GM21515 (cell line): Measurements from ENCODE around the gene RFX7.

Experiments used
- ATAC-seq: cut with Tn5 transposase; IDR thresholded peaks from one replicate; pipeline ENCODE4 v1.9.1; 2021; ENCODE audit not compliant: unreplicated experiment

Gene RFX7

GRCh38 chr15:56128081-56128480 is 115.6 kb downstream of the RFX7 start:
- no peak for ATAC-seq

DNA sequence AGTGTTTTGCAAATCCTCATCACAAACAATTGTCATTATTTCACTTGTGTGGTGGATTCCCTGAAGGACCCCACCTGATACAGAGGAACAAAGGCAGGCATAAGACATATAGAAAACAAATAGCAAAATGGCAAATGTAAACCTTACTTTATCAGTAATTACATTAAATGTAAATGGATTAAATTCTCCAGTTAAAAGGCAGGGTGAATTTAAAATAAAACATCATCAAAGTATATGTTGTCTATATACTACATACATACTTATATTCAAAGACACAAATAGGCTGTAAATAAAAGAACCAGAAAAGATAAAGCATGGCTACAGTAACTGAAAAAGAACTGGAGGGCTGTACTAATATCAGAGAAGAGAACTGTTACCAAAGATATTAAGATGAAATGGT is 117.3 kb downstream of the RFX7 start:
- ATAC-seq = no peak

DNA sequence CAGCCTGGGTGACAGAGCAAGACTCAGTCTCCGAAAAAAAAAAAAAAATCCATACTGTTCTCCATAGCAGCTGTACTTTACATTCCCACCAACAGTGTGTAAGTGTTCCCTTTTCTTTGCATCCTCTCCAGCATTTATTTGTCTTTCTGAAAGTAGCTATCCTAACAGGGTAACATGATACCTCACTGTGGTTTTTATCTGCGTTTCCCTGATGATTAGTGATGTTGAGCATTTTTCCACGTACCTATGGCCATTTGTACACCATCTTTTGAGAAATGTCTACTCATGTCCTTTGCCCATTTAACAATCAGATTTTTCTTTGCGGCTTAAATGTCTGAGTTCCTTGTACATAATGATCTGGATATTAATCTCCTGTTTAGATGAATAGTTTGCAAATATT is 119.3 kb downstream of the RFX7 start:
- ATAC-seq = no peak

DNA sequence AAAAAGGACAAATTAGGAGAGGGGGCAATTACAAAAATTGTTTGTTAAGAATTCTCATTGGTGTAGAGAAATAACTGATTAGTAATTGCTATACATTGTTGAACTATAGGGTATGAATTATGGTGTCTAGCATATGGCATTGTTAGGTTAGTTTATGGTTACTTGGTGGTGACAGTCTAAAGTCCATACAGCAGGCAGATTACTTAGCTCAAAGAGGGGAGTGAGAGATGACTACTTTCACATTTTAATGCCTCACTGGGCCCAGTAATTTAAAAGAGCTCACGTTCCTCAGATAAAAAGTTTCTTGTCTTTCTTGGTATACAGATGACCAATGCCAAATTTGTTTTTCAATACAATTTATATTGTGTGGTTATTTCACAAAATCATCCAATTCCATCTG is 137.8 kb downstream of the RFX7 start:
- ATAC-seq = no peak

- no peak for ATAC-seq
These were observed 141.2 kb downstream of the RFX7 start for GRCh38 chr15:56102441-56102840.

- ATAC-seq = no peak
These were observed 144.4 kb downstream of the RFX7 start for GRCh38 chr15:56099311-56099710.

DNA sequence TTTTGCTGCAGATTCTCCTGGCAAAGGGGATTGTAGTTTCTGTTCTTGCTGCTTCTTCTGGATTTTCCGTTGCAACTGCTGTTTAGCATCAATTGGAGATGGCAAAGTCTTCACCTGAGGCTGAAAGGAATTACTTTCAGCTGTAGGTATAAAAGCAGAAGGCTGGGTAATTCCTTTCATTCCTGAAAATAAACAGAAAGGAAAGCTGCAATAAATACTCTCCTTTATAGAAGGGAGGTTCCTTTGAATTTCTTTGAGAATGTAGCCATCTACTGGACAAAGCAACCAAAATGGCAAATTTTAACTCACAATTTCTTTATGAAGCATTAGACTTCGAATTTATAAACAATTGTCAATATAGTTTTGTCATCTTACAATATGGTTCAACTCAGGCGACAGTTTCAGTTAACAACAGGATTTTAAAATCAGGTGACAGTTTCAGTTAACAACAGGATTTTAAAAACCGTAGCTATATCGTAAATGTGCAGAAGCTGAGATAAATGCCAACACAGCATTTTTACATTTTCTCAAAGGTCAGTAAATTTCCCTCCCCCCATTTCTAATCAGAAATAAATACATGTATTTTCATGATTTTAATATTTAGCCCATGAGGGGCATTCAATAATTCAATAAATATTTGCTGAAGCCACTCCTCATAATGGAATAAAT is 145.3 kb downstream of the RFX7 start:
- no peak for ATAC-seq

DNA sequence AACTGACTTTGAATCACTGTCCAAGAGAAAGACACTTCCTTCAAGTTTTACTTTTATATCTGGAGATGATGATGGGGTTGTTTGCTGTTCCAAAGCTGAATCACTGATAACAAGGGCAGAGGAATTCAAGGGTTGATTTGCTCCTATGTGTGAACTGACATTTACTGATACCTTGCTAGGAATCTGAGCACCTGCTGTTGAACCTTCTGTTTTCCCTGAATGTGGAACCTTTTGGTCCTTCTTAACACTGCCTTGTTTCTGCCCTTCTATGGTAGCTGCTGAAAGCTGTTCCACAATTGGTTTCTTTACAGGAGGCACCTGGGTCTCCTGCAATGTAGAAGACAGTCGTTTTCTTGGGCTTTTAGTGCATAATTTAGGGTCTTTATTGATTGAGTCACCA is 148.3 kb downstream of the RFX7 start:
- ATAC-seq = no peak

DNA sequence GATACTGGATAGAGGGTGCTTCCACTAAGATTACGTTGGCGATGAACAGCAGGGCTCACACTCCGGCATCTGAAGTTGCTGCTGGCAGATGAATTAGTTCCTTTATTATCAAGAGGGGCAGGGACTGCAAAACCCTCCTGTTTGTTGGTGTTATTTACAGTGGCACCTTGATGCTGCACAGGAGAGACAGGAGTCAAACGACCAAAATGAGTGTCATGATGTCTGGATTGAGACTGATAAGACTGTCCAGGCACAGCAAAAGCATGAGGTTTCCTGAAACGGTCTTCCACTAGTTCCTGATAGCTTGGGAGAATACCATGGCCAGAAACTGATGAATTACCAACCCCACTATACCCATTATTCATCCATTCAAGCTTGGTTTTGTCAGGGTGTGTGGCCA is 149.5 kb downstream of the RFX7 start:
- no peak for ATAC-seq

- no peak for ATAC-seq
These were observed 155.3 kb downstream of the RFX7 start for GRCh38 chr15:56088389-56088788.

- no peak for ATAC-seq
These were observed 157.1 kb downstream of the RFX7 start for GRCh38 chr15:56086566-56086965.

- no peak for ATAC-seq
These were observed 161.4 kb downstream of the RFX7 start for GRCh38 chr15:56082263-56082761.

GRCh38 chr15:56077081-56077480 is 166.6 kb downstream of the RFX7 start:
- ATAC-seq = no peak

DNA sequence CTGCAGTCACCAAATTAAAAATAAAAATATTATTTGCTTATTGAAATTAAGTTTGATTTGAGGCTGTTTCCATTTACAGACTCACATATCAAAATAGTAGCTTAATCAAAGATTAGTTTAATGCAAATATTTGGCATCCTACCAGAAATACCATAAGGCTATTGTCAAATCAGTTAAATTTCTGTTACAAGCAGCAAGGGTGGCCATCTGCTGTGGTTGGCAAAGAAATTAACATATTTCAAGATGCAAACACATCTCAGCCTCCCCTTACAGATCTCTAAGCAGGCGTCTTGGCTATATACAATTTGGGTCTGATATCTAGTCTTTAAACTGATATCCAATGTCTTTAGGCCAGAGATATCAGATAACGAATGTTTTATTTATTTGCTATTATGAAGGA is 167.0 kb downstream of the RFX7 start:
- ATAC-seq = no peak

- no peak for ATAC-seq
These were observed 169.0 kb downstream of the RFX7 start for GRCh38 chr15:56074481-56075265.

DNA sequence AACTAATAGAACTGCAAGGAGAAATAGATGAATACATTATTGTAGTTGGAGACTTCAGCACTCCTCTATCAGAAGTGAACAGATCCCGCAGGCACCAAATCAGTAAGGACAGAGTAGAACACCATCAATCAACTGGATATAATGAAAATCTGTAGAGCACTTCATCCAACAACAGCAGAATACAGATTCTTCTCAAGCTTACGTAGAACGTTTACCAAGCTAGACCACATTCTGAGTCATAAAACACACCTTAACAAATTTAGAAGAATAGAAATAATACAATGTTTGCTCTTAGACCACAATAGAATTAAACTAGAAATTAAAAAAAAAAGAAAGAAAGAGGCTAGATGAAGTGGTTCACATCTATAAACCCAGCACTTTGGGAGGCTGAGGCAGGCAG is 179.5 kb downstream of the RFX7 start:
- ATAC-seq = no peak

DNA sequence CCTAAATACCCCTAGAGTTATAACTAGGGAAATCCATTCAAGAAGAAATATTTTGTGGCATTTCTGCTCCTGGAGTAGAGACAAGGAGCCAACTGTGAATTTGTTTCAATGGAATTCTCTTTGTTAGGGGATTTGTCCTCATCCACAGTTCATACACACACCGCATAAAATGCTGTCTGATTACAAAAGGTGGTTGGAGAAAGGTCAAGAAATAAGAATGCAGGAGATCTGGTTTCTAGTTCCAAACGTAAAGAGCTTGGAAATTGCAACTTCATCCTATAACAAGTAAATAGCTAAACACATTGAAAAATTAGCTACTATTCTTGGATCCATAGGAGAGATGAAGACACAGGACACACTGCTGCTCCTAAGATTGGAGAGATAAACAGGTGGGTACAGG is 184.0 kb downstream of the RFX7 start:
- no peak for ATAC-seq

GRCh38 chr15:56058986-56059385 is 184.7 kb downstream of the RFX7 start:
- ATAC-seq = no peak

GRCh38 chr15:56056626-56057025 is 187.1 kb downstream of the RFX7 start:
- no peak for ATAC-seq

GRCh38 chr15:56053046-56053400 is 190.7 kb downstream of the RFX7 start:
- peak; percentile 16 for ATAC-seq

- ATAC-seq = peak; percentile 74
These were observed 191.2 kb downstream of the RFX7 start for GRCh38 chr15:56052395-56053045.

GRCh38 chr15:56051676-56052075 is 192.0 kb downstream of the RFX7 start:
- ATAC-seq = no peak
